CD4-positive, alpha-beta T cell treated with Interleukin-10 for 1 hour (primary cell): ENCODE data around the gene SERINC5.

ENCODE experiments used
- DNase-seq: peaks from one replicate; pipeline ENCODE4 v3.0.0-alpha.2; 2020

SERINC5 gene

DNA sequence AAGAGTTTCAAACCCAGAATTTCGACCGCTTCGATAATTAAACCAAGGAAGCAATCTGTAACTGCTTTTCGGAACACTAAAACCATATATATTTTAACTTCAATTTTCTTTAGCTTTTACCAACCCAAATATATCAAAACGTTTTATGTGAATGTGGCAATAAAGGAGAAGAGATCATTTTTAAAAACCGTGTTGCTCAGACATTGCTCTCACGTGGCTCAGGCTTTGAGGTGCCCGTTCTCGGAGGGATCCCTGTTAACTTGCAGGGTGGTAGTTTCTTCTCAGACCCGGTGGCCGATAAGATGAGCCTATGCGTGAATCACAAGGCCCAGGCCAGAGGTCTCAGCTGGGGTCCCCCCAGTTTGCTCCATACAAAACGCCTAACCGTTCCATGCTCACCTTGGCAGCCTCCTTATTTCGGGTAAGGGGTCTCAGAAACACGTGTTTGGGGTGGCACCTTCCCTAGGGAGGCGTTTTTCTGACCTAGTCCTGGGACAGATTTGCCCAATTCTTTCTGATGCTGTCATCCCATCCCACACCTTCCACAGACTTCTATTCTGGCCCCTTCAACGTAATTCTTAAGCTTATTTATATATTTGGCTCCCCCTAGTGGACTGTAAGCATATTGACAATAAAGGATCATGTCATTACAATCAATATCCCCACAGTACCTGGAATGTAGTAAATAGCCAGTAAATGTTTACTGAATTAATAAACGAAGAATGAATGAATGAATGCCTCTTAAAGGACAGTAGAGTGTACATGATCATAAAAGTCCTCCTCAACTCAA, 172.6 kb downstream of the SERINC5 start:
- DNase-seq: peak; percentile 59

DNA sequence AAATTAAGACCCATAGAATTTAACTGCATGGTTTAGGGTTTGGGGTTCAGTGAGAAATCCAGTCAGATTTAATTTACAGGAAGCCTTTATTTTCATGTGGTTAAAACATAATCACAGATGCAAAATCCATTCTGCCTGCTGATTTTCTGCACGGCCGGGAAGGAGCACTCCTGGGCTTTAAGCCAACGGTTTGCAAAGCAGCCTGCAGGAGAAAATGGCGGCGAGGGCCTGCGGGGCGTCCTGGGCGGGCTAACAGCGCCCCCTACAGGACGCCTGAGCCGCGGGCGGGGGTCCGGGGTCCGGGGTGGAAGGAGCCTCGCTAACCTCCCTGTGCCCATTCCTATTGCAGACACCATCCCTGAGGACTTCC, 173.1 kb downstream of the SERINC5 start:
- DNase-seq: peak; percentile 54

DNA sequence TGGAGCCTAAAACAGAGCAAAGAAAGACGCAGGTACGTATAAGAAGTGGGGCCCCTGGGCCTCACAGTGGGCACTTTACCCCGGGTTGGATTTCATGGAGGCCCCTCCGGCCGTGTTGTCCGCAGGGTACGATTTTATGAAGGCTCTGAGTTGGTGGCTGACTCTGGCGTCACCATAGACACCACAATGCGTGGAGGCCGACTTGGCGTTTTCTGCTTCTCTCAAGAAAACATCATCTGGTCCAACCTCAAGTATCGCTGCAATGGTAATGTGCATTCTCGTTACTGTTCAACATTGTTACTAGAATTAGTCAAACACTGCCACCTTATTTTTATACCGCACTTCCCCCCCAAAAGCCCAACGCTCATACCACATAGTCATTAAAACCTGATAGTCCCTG, 173.6 kb downstream of the SERINC5 start:
- DNase-seq: no peak

DNA sequence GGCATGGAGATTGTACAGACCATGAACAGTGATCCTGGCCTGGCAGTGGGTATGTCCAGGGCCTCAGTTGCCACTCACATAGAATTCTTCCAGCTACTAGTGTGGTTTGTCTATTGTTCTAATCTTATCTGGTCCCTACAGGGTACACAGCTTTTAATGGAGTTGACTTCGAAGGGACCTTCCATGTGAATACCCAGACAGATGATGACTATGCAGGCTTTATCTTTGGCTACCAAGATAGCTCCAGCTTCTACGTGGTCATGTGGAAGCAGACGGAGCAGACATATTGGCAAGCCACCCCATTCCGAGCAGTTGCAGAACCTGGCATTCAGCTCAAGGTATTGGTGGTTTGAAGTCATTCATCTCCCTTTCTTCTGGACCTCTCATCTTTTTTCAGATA, 176.9 kb downstream of the SERINC5 start:
- no peak for DNase-seq

DNA sequence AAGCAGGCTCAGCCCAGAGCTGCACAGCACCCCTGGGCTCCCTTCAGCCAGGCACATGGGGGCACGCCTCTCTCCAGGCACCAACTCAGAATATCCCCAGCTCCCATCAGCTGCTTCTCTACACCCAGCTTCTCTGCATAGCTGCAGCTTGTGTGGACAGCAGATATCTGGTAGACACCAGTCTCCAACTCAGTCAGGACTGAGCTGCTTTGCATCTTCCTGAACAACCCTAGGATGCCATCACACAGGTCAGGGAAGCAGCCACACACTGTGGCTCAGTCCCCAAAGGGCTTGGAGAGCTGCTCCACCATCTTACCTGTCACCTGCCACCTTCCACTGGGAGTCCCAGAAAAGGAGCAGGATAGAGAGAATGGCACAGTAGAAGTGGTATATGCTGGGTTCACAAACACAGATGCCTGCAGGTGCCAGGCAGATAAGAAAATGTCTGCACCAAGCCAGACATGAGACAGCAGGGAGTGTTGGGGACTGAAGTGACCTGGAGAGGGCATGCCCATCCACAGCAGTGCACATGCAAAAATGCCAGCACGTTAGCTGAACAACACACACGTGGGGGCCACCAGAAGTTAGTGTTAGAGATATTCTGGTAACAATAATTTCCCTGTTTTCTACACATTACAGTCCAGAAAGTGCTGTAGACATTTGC, 178.7 kb downstream of the SERINC5 start:
- no peak for DNase-seq

DNA sequence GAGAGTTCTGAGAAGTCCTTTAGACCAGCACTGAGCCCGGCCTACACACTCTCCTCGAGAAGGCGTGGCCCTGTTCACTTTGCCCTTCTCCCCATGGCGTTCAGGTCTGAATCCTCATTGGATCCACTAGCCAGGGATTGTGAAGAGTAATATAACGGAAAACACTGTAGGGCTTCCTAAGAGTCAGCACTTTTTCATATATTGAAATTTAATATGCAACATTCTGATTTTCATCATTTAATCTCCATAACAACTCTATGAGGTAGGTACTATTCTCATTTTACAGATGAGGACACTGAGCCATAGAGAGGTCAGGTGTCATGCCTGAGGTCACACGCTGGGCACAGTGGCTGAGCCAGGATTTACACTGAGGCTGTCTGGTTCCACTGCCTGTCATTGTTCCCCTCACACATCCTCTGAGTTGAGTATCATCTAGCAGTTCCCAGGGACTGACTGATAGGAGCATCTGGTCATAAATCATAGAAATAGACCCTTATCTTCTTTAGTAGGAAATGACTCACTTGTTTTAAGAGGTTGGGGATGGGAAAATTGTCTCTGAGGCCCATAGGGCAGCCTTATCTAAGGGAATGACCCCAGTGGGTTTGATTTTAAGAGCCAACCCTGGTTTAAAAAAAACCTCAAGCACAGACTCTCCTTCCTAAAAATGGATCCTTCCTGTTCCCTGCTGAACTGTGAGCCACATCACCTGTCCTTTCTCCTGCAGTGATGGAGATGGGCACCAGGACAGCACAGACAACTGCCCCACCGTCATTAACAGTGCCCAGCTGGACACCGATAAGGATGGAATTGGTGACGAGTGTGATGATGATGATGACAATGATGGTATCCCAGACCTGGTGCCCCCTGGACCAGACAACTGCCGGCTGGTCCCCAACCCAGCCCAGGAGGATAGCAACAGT, 179.5 kb downstream of the SERINC5 start:
- DNase-seq: no peak

DNA sequence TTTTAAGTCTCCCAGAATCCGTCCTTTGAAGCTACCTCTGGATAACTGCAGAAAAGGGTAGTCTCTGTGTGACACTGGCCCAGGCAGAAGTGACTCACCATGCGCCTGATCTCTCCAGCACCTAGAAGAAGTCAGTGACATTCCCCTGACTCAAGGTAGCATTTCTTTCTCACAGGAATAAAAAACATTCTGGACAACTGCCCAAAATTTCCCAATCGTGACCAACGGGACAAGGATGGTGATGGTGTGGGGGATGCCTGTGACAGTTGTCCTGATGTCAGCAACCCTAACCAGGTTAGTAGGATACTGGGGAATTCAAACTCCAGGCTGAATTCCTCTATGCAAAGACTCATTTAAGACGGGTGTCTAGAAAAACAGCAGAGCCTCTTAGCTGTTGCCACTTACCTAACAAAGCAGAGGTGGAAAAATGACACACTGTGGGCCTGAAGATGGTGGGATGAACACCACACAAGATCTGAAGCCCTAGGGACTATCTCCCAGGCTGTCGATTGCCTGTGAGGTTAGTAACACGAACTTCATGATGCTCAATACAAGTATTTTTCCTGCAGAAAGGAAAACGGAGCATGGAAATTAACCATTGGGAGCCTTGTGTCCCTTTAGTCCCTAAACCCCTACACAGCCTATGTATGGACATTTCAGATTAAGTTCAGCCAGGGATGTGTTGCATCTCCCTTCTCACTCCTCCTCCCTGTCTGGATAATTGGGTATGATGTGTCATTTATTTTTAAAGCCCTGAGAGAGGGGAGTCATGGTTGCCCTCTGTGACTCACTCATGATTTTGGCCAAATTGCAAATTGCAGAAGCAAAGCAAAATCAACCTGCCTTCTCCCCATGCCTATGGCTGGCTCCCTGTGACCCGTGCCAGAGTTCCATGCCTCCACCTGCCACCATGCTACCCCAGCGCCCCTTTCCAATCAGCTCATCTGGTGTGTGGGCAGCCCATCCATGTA, 183.5 kb downstream of the SERINC5 start:
- DNase-seq: no peak

DNA sequence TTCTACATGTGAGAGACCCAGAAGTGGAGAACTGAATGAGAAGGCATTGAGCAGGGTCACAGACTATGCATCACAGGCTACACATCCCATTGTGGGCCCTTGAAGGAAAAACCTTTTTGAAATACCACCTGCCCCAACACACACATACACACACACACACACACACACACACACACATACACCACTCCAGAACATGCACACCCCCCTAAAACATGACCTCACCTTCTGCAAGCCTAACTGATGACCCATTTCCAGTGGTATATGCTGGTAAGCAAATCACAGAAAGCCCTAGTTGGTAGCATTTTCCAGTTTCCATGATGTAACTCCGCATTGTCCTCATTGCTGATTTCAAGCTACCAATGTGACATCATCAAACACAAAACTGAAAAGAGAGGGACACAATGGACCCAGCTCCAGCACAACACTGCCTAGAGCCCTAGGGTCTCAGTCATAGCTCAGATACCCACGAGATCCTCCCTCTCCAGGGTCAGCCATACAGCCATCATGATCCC, 184.3 kb downstream of the SERINC5 start:
- DNase-seq: no peak

DNA sequence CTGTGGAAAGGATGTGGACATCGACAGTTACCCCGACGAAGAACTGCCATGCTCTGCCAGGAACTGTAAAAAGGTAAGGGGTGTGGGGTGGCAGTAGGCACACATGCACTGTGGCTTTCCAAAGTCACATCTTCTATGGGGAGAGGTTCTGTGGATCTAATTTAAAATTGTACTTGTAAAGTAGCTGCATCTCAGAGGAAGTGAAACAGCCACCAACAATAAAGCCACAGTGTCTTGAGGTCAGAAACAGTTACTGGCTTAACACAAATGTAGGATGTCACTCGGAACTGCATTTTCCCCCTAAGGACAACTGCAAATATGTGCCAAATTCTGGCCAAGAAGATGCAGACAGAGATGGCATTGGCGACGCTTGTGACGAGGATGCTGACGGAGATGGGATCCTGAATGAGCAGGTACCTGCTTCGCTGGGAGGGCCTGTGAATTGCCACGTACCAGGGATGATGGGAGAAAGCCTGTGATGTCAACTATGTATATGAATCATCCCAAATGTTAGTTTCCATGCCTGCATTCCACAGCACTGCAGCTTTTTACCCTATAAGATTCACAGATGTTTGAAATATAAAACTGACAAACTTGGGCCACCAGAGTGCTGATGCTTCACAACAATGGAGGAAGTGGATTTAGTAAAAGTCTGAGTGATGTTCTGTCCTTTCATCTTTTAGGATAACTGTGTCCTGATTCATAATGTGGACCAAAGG, 185.4 kb downstream of the SERINC5 start:
- DNase-seq: no peak

DNA sequence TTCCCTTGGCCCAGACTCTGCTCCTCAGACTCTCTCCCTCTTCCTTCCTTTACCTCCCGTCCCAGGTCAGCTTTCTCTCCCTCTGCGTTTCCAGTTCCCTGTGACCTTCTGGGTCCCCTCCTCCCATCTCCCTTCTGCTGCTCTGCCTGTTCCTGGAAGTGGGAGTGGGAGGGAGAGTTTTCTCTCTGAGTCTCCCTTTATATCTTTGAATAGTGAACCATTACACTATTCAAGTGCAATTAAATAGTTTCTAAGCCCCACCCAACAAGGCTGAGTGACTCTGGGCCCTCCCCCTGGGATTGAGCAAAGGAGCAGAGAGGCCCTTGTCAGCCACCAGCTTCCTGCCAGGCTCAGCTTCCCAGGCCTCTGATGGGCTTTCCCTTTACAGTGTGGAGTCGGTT, 185.9 kb downstream of the SERINC5 start:
- DNase-seq: no peak

DNA sequence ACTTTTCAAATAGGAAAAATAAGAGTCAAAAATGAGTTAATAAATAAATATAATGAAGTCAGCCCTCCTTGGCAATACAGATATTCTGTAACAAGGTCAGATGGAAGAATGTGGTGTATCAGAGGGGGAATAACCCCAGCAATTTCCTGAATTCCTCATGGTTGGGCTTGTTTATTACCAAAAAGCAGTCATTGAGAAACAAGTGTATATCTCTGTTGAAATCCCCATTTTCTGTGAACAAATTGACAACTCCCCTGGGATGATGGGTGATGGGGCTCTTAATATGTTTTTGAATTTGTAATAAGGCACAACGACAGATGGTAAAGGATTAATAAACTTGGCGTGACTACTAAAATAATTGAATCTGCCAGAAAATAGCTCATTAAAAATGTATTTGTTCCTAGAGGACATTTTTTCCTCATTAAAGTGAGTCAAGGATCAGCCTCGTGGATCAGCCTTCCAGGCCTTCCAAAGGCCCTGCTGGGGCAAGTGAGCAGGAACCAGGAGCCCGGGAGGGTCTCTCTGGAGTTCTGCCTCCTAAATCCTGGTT, 186.5 kb downstream of the SERINC5 start:
- no peak for DNase-seq

DNA sequence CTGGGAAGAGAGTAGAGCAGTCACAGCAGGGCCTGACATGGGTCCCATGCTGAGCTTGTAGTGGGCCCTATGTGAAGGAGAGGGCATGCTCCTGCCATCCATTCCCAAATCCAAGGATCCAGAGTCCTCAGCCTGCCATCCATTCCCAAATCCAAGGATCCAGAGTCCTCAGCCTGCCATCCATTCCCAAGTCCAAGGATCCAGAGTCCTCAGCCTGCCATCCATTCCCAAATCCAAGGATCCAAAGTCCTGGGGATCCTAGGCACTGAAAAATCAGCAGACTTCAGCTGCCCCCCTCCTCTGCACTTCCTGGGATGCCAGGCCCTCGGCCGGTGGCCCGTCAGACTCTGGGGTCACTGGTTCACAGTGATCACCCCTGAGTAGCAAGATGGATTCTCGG, 187.1 kb downstream of the SERINC5 start:
- DNase-seq: no peak

DNA sequence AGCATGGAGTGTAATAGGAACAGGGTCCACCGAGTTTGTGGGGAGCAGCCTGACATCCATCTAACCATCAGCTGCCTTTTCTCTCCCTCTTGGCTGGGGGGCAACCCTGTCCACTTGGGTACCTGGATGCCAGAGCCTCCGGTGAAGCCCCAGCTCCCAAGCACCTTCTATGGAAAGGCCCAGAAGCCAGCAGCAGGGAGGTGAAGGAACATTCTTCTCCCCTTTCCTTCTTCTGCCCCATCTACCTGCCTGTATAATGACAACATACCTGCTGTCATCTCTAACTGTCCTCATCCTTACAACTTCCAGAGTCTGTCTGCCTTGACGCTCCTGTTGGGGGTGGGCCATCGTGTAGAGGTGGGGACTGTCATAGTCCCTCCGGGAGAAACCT, 187.6 kb downstream of the SERINC5 start:
- DNase-seq: no peak

DNA sequence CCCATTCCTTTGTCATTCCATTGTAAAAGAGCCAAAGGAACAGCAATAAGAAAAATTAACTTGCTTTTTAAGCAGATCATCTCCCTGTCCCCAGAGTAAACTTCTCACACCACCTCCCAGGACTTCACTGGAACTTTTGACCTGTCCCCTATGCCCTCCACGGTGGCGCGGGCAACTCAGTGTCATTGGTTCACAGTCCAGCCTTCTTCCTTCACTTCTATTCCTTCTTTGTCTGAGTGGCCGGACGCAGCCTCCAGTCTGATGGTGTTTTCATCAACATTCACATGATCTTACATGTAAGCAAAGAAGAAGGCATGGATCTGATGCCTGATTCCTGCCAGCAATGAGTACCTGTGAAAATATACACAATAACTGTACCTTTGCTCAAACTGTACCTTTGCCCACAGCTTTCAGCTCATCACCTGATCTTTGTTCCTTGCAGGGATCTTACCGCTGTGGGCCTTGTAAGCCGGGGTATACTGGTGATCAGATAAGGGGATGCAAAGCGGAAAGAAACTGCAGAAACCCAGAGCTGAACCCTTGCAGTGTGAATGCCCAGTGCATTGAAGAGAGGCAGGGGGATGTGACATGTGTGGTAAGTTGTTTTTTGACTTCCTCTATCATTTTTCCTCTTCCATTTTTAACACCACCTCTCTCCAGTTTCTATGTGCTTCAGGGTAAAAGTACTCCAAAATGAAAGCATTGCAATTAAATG, 188.2 kb downstream of the SERINC5 start:
- DNase-seq: no peak

DNA sequence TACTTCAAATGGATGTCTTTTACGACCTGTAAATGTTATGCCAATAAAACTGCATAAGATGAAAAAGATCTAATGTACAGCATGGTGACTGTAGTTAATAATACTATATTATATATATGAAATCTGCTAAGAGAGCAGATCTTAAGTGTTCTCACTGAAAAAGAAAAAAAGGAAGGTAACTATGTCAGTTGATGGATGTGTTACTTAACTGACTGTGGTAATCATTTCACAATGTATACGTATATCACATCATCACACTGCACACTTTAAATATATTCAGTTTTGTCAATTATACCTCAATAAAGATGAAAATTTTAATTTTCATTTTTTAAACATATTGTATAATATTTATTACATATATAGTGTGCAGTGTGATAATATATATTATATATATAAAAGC, 188.8 kb downstream of the SERINC5 start:
- no peak for DNase-seq

DNA sequence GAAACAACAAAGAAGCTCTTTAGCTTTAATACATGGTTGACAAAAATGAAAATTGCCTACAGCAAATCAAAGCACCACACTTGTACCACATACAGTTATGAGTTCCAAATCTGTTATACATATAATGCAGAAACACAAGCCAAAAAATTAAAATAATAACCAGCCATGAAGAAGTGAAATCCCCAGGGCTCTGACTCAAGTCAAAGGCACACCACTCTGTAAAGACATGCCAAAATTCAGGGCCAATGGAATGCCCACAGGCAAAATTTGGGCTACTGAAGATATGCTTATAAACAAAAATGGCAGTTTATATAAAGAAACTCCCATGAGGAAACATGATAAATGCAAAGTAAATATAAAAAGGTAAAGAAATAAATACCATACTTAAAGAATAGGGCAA, 191.7 kb downstream of the SERINC5 start:
- DNase-seq: no peak
